Keratinocyte (primary cell): ENCODE measurements around the gene APCDD1L.

Experiments used
- EZH2 ChIP-seq: IDR thresholded peaks from one replicate; pipeline ENCODE4 v1.6.1; 2012; ENCODE audit warnings: inconsistent platforms, mild to moderate bottlenecking, low read length, moderate library complexity
- TF ChIP-seq, protein P1 (sequence below), 3 experiments: IDR thresholded peaks in 1 of 3; conservative IDR thresholded peaks in 1 of 3; optimal IDR thresholded peaks in 1 of 3; 2 replicates in 2 of 3; 3 replicates in 1 of 3; pipeline versions ENCODE3 to v1.5.1; 2011; ENCODE audit warnings: low read length in 3 of 3, mild to moderate bottlenecking in 3 of 3, moderate library complexity in 2 of 3, control low read depth in 1 of 3, inconsistent platforms in 1 of 3; ENCODE audit not compliant: insufficient read depth in 2 of 3; ENCODE audit errors: extremely low read depth in 1 of 3

DNA sequence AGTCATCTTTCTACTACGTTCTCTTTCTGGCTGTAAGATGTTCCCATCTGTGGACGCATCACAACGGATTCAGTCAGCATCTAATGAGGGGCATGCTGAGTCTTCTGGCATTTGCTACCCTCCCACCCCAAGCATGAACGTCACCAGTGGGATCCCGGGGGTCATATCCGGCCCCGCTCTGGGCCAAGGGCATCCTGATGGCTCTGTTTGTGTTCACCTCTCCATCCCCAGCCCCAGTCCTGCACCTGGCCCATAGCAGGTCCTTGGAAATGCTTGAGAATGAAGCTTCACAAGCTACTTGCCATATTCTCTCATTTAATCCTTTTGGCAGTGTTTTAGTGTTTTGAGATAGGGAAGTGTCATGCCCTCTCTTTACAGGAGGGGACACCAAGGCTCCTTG lies 14.9 kb downstream of the APCDD1L start:
- TF ChIP-seq, protein P1, sequence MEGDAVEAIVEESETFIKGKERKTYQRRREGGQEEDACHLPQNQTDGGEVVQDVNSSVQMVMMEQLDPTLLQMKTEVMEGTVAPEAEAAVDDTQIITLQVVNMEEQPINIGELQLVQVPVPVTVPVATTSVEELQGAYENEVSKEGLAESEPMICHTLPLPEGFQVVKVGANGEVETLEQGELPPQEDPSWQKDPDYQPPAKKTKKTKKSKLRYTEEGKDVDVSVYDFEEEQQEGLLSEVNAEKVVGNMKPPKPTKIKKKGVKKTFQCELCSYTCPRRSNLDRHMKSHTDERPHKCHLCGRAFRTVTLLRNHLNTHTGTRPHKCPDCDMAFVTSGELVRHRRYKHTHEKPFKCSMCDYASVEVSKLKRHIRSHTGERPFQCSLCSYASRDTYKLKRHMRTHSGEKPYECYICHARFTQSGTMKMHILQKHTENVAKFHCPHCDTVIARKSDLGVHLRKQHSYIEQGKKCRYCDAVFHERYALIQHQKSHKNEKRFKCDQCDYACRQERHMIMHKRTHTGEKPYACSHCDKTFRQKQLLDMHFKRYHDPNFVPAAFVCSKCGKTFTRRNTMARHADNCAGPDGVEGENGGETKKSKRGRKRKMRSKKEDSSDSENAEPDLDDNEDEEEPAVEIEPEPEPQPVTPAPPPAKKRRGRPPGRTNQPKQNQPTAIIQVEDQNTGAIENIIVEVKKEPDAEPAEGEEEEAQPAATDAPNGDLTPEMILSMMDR (optimal IDR thresholded peaks at IDR 0.05 in 1 of 3, IDR thresholded peaks at IDR 0.05 in 1 of 3, conservative IDR thresholded peaks at IDR 0.05 in 1 of 3; ENCODE audit: extremely low read depth in 1 of 3, insufficient read depth in 2 of 3, low read length in 3 of 3) = no peak
- TF ChIP-seq EZH2 = no peak
